VCaP (cell line): ENCODE measurements around the gene PLIN4.

Source experiments
- H3K27ac ChIP-seq: fragments of 450-650 bp; 2 replicates; pipeline ENCODE4 v1.5.1; 2017
- TF ChIP-seq, protein P1 (sequence below): fragments of 450-650 bp; conservative IDR thresholded peaks from 2 replicates; pipeline ENCODE4 v1.5.1; 2017; ENCODE audit warnings: mild to moderate bottlenecking, moderate library complexity

The PLIN4 gene

DNA sequence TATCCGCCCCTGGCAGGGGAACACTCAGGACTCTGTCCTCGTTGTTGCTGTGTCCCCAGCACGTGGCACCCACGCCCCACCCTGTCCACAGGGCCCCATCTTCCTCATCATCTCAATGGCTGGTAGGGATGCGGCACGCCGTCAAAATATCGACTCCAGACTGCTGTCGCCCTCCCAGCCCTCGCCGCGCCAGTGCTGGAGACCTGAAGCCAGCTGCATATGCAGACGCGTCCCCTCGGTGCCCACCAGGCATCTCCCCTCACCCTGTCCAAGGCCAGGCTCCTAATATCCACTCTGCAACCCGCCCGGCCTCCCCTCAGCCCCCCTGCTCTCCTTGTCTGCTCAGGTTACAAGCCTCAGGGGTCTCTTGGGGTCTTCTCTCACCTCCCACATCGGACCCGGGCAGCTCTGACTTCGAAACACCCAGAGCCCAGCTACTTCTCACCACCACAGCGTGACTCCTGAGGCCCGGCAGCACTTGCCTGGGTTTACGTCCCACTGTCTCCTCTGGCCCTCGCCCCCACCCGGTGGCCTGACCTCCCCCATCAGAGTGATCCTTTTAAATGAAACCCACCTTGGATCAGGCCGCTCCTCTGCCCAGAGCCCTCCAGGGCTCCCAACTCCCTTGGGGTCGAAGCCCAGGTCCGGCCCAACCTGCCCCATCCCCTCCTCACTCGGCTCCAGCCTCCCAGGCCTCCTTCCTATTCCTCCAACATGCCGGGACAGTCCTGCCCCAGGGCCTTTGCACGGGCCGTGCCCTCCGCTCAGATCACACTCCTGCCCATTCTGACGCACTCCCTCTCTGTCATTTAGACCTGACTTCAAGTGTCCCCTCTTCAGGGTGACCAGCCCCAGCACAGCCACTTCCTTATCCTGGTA, 12.5 kb downstream of the PLIN4 start:
- TF ChIP-seq, protein P1, sequence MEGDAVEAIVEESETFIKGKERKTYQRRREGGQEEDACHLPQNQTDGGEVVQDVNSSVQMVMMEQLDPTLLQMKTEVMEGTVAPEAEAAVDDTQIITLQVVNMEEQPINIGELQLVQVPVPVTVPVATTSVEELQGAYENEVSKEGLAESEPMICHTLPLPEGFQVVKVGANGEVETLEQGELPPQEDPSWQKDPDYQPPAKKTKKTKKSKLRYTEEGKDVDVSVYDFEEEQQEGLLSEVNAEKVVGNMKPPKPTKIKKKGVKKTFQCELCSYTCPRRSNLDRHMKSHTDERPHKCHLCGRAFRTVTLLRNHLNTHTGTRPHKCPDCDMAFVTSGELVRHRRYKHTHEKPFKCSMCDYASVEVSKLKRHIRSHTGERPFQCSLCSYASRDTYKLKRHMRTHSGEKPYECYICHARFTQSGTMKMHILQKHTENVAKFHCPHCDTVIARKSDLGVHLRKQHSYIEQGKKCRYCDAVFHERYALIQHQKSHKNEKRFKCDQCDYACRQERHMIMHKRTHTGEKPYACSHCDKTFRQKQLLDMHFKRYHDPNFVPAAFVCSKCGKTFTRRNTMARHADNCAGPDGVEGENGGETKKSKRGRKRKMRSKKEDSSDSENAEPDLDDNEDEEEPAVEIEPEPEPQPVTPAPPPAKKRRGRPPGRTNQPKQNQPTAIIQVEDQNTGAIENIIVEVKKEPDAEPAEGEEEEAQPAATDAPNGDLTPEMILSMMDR: no peak
- H3K27ac ChIP-seq: no peak overlapping the region

DNA sequence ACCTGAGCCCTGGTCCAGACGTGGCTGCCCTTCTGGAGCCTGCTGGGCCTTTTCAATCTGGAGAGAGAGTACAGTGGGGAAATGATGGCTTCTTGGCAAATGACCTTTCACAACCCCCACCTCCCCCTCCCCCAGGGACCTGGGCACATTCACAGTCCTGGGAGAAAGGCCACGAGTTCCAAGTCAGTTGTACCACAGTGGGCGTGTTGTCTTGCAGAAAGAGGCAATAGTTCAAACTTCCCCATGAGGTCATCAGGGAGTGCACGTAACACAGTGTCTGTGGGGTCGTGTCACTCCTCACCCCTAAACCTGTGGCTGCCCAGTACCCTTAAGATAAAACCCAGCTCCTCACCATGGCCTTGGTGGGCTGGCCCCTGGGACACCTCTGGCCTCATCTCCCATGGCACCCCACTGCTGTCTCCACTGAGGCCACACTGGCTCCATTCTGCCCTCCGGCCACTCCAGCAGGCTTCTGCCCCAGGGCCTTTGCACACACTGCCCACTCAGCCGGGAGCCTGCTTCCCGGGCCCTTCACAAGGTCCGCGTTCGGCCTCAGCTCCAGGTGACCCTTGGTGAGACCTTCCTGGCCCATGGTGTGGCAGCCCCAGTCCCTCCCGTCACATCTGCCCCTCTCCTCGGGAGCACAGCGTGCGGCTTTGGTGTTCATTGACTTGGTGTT, 13.3 kb downstream of the PLIN4 start:
- H3K27ac ChIP-seq: no peak overlapping the region
- TF ChIP-seq, protein P1: no peak

DNA sequence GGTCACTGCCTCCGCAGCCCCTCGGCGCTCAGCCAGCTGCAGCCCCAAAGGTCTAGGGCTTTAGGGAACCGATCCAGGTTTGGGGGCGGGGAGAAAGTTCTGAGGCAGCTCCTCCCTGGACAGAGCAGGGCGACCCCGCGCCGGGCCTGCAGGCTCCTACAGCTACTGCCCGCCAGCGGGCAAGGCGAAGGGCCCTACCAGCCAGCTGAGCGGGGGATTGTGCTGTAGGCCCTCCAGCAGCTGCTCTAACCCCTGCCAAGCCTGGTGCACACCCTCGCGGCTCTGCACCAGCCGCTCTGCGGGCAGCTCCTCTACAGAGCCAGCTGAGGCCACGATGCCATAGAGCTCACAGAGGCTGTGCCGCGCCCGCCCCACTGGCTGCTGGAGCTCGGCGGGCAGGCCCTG, 14.0 kb downstream of the PLIN4 start:
- TF ChIP-seq, protein P1: no peak
- no peak overlapping the region for H3K27ac ChIP-seq

DNA sequence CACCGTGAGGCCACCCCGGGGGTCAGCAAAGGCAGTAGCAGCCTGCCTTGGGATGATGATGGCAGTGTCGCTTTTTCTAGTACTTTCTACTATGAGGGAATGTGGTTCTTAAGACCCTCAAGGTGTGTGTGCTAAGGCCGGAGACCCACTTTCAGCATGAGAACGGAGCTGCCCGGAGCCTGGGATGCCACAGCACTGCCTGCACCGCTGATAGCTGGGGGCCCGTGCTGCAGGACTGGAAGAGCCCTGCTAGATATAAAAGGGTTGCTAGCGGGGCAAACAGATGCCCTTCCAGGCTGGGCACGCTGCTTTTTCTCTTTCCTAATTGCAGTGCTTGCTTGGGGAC, 14.5 kb downstream of the PLIN4 start:
- TF ChIP-seq, protein P1: no peak
- H3K27ac ChIP-seq: no peak overlapping the region

DNA sequence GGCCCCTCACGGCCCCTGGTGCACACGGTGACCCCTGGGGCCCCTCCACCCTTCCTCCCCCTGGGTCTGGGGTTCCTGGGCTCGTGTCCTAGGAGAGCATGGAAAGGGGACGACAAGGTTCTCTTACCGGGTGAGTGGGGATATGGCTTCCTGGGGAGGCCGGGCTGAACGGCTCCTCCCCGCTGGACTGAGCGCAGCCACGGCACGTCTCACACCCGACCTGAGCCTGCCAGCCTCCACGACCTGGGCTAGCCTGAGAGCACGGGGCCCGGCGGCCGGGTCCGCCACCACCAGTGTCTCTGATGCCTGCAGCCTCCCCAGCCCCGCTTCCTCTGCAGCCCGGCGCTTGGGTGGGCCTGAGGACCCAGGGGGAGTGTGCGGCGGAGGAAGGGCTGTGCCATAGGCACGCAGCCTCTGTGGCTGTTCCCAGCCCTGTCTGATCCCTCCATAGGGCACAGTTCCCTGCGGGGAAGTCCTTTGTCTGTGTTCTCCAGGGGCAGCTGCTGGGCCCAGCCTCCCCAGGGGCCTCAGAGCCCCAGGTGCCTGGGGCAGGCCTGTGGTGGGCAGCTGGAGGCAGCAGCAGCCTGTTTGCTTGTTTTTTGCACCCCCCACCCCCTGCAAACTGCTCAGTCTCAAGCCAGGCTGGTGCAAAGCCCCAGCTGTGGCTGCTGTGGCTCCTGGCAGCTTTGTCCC, 15.0 kb downstream of the PLIN4 start:
- TF ChIP-seq, protein P1: no peak
- H3K27ac ChIP-seq: no peak overlapping the region

DNA sequence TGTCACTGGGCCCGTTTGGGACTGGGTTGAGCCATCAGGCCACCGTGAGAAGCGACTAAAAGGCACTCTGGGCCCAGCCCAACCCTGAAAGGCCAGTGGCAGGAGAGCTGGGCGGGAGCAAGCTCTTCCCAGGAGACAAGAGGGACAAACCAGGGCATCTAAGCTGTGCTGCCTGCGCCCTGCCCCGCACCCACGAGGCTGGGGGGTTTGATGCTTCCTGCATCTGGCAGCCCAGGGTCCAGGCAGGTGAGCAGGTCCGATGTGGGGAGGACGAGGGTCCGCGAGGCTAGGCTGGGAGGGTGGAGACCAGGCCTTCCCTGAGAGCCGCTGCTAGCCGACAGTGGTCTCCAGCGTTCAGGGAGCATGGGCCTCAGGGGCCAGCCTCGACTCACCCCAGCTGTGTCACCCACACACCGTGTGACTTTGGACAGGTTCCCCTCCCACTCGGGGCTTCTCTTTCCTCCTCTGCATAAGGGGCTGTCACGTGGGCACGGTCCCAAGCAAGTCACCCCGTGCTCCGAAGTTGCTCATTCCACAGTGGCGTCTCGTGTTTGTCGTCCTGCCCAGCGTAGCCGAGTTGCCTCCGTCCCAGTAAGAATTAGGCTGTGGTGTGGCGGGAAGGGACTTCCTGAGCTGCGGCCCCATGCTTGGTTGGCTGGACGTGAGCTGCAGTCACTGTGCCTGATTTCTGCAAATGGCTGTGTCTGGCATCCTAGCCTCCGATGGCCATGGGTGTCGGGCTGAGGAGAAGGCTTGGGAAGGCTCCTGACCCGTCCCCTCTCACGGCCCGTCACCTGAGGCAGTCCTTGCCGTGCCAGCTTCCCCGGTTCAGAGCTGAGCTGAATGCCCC, 15.8 kb downstream of the PLIN4 start:
- H3K27ac ChIP-seq: no peak overlapping the region
- TF ChIP-seq, protein P1: no peak
